NCI-H1092 (cell line): Measurements from ENCODE around the gene RCSD1.

Experiments
- DNase-seq: peaks from one replicate; lab custom pipeline; 2025; lab: John Stamatoyannopoulos, UW

The RCSD1 gene

DNA sequence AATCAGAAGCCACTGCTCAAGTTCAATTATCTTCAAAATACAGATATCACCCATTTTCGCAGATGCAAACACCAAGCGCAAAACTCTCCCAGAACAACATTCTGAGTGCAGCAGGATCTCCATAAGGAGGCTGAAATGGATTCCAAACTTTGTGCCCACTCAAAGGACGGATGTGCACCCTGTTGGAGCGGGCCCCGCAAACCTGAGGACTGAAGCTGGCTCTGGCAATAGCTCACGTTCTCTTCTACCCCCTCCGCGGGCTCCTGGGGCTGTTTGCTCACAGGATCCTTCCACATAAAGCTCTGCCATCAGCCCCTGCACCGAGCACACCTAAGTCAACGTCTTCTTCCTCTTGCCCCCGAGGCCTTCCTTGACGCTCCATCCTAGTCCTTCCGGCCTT is 11.7 kb upstream of the RCSD1 start:
- DNase-seq, result no peak

GRCh38 chr1:167618789-167619188 is 11.2 kb upstream of the RCSD1 start:
- no peak for DNase-seq

- no peak for DNase-seq
These were observed 10.0 kb upstream of the RCSD1 start for GRCh38 chr1:167620002-167620401.

DNA sequence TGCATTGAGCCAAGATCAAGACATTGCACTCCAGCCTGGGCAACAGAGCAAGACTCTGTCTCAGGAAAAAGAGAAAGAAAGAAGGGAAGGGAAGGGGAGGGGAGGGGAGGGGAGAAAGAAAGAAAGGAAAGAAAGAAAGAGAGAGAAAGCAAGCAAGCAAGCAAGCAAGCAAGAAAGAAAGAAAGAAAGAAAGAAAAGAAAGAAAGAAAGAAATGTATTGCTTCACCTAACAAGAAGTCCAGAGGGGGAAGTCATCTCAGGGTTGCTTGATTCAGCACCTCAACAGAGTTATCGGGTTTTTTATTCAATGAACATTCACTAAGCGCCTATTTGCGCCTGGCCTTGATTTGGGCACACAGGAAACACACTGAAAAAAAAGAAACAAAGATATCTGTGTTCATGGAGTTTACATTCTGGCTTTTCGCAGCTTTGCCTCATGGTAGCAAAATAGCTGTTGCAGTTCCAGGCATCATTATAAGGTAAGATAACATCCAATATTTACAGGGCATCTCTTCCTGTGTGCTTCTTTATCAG is 8.2 kb upstream of the RCSD1 start:
- DNase-seq, result no peak

DNA sequence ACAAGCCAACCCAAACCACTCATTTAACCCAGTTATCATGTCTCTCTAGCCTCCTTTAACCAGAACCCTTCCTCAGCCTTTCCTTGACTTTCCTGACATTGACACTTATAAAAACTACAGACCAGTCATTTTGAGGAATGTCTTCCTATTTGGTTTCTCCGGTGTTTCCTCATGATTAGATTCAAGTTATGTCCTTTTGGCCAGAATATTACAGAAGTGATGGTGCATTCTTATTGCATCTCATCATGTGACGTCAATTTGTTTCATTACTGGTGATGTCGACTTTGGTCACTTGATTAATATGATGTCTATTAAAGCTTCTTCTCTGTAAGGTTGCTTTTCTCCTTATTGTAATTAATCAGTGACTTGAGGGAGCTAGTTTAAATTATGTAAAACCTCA is 6.1 kb upstream of the RCSD1 start:
- DNase-seq, result no peak

DNA sequence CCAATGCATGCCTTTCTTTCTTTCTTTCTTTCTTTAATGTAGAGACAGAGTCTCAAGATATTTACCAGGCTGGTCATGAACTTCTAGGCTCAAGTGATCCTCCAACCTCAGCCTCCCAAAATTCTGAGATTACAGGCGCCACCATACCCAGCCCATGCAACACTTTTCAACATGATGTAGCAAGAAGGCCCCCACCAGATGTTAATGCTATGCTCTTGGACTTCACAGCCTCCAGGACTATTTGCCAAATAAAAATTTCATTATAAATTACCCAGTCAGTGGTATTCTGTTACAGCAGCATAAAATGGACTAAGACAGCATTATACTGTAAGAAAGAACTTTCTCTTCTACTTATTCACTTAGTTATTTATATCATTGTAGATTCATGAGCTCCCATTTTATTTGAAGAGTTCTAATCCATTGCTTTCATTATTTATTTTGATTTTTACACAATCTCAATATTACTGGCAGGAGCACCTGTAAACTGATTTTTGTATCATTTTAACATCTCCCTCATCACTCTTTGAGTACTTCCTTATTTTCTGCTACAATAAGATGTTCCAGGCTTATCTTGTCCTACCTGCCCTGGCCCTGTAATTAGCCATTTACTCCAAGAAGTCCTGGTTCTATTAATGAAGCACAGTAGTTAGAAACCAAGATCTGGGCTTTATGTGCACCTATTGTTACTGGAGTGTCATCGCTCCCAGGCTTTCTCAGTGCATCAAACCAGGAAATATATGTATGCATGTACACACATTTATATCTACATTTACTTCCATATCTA is 4.8 kb upstream of the RCSD1 start:
- DNase-seq, result no peak

DNA sequence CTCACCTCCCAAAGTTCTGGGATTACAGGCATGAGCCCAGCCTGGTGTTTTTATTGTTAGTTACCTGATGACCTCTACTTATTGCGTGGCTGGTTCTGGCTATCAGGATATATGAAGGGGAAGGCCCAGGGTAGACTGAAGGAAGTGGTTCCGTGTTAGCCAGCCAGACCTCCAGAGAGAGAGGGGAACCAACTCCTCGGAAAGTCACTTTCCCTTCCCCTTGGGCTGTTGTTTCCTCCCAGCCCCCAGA is 2.5 kb upstream of the RCSD1 start:
- DNase-seq, result no peak

GRCh38 chr1:167627865-167628641 is 2.0 kb upstream of the RCSD1 start:
- no peak for DNase-seq

GRCh38 chr1:167628741-167629515 is 1.1 kb upstream of the RCSD1 start:
- DNase-seq, result no peak

- no peak for DNase-seq
These were observed 745 bp downstream of the RCSD1 start for GRCh38 chr1:167630568-167631385.

DNA sequence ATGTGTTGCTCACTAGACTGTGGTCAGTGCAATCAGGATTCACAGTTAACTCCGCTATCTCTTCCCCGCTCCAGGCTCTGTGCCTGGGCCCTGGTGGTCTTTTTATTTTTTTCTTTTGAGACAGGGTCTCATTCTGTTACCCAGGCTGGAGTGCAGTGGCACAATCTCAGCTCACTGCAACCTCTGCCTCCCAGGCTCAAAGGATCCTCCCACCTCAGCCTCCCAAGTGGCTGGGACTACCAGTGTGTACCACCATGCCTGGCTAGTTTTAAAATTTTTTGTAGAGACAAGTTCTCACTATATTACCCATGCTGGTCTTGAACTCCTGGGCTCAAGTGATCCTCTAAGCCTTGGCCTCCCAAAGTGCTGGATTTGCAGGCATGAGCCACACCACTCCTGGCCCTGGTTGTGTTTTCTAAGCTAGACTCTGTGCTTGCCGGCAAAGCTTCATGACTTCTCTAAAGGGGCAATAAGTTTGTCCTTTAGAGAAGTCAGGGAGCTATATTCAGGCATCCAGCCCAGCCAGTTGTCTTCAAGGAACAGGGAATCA is 1.4 kb downstream of the RCSD1 start:
- no peak for DNase-seq

- DNase-seq, result no peak
These were observed 2.0 kb downstream of the RCSD1 start for GRCh38 chr1:167631936-167632614.

GRCh38 chr1:167633258-167633944 is 3.4 kb downstream of the RCSD1 start:
- DNase-seq, result no peak

- no peak for DNase-seq
These were observed 4.4 kb downstream of the RCSD1 start for GRCh38 chr1:167634435-167634834.

DNA sequence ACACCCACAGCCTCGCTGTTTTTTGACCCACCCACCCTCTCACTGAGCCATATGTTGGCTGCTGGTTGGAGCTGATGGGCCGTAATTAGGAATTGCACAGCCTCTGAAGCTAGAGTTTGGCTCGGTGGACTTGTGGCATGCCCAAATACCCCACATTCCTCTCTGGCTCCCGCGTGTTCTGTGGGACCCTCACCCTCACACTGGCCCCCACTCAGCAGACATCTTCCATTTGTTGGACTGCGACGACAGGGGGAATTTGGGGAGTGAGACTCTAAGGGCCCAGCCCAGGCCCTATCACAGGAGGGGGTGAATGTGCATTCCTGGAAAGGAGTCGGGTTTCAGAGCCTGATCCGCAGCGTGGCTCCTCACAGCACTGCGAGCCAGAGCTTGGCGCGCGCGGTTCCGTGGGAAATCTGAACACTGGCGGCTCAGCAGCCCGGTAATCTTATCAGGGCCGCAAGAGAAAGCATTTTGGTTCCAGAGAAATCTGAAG is 5.2 kb downstream of the RCSD1 start:
- DNase-seq, result no peak

DNA sequence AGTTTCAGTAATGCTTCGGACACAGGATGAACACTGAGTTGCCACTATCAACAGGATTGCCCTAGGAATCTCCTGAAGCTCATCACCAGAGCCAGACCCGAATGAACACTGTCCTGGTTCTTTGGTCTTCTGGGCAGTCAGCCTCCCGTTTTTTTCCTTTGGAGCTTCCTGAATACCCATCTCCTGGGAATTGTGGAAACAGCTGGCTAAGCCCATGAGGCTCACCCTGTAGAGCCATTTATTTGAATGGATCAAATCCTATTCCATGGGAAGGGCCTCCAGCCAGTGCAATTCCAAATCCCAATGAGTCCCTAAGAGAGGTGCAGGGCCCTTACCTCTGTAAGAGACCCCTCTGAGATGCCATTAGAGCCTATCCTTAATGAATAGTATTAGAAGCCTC is 5.9 kb downstream of the RCSD1 start:
- no peak for DNase-seq

GRCh38 chr1:167638064-167638463 is 8.0 kb downstream of the RCSD1 start:
- DNase-seq, result no peak

- DNase-seq, result no peak
These were observed 10.0 kb downstream of the RCSD1 start for GRCh38 chr1:167640051-167640450.

DNA sequence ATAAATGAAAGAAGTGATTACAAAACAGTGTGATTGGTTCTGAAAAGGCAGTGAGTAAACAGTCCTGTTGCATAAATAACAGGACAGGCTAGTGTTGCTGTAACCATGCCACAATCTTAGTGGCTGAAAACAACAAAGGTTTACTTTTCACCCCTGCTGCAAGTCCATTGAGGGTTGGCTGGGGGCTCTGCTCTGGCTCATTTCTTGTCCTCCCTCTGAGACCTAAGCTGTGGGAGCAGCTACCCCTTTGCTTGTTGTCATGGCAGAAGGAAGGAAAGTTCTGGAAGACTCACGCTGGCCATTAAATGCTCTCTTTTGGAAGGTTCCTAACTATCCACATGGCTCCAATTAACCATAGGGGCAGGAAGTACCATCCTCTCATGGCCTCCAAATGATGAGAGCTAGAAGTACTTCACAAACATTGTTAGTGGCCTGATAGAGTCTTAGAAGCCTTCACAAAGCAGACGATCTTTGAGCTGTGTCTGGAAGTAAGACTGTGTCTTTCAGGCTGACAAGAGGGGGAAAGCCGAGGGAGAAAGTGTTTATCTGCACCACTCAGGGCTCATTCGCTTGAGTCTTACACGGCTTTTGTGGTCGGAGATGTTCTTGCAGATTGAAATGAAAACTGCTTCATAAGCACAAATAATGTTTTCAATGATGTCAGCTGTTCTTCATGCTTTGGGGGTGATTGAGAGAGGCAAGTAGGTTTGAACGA is 11.9 kb downstream of the RCSD1 start:
- DNase-seq, result no peak

DNA sequence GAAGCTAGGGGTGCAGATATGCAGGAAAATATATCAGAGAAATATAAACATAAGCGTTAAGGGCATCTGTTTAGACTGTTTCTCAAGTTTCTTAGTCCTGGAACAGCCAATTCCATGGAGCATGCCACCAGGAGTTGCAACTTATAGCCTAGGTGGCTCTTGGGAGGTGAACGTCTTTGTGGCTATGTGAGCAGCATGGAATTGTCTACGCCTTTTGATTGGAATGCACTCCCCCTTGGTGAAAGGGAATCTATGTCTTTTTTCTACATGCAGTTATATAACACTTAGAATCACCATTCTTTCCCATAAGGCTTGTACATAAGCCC is 12.4 kb downstream of the RCSD1 start:
- DNase-seq, result no peak
